HepG2 (cell line): ENCODE results near the gene SIK3. TPM values are rescaled to one million over a fixed set of nuclear protein-coding genes. Genes with fewer than 3 reads are reported as not detected.

Source experiments
- ATRX ChIP-seq: sonication (generic); formaldehyde crosslinking; IDR thresholded peaks from 2 replicates; pipeline ENCODE4 v1.4.0; 2020; ENCODE audit warnings: missing genetic modification reagents, borderline replicate concordance
- HNRNPLL ChIP-seq: fragments of 200-400 bp; formaldehyde crosslinking; IDR thresholded peaks from 2 replicates; pipeline ENCODE4 v1.6.1; 2017; ENCODE audit warnings: mild to moderate bottlenecking, low read depth, low read length; ENCODE audit not compliant: poor library complexity, severe bottlenecking
- KLF16 ChIP-seq, 2 experiments: sonication (generic) in 1 of 2; formaldehyde crosslinking in 1 of 2; IDR thresholded peaks; 2 replicates each; pipeline versions ENCODE4 v1.6.1 to v1.8.0; 2016 to 2023; ENCODE audit warnings: missing genetic modification reagents in 2 of 2, missing compliant biosample characterization in 1 of 2
- LCORL ChIP-seq, 2 experiments: fragments of 450-650 bp in 1 of 2; sonication (generic) in 1 of 2; formaldehyde crosslinking in 1 of 2; IDR thresholded peaks; 2 replicates each; pipeline versions ENCODE4 v1.5.0 to v1.6.1; 2017 to 2020; ENCODE audit warnings: antibody characterized with exemption in 1 of 2, missing genetic modification reagents in 1 of 2
- MIXL1 ChIP-seq: IDR thresholded peaks from 2 replicates; pipeline ENCODE4 v1.6.1; 2016
- PPARG ChIP-seq: conservative IDR thresholded peaks from 2 replicates; pipeline ENCODE4 v1.6.1; 2016; ENCODE audit warnings: missing biosample characterization, missing genetic modification reagents
- PRMT3 ChIP-seq: sonication (generic); formaldehyde crosslinking; IDR thresholded peaks from 2 replicates; pipeline ENCODE4 v1.8.1; 2022; ENCODE audit warnings: low read depth, mild to moderate bottlenecking, moderate library complexity, missing genetic modification reagents, borderline replicate concordance
- SMARCC2 ChIP-seq: fragments of 450-650 bp; IDR thresholded peaks from 2 replicates; pipeline ENCODE4 v1.6.1; 2017; ENCODE audit warnings: antibody characterized with exemption, mild to moderate bottlenecking
- TEAD3 ChIP-seq: optimal IDR thresholded peaks from 2 replicates; pipeline ENCODE3; 2016; ENCODE audit warnings: borderline replicate concordance
- TFDP2 ChIP-seq: sonication (generic); formaldehyde crosslinking; IDR thresholded peaks from 2 replicates; pipeline ENCODE4 v1.4.0; 2020; ENCODE audit warnings: missing genetic modification reagents
- TOPORS ChIP-seq: sonication (generic); formaldehyde crosslinking; IDR thresholded peaks from 2 replicates; pipeline ENCODE4 v1.8.0; 2023; ENCODE audit warnings: mild to moderate bottlenecking, missing genetic modification reagents
- ZBTB26 ChIP-seq: IDR thresholded peaks from 2 replicates; pipeline ENCODE4 v1.6.1; 2016; ENCODE audit warnings: missing compliant biosample characterization, missing genetic modification reagents, borderline replicate concordance
- ZNF335 ChIP-seq: sonication (generic); formaldehyde crosslinking; IDR thresholded peaks from 2 replicates; pipeline ENCODE4 v1.4.0; 2020; ENCODE audit warnings: missing genetic modification reagents
- ZNF691 ChIP-seq: sonication (generic); formaldehyde crosslinking; IDR thresholded peaks from 2 replicates; pipeline ENCODE4 v1.4.0; 2020; ENCODE audit warnings: missing genetic modification reagents, low read depth, mild to moderate bottlenecking, borderline replicate concordance
- ZNF879 ChIP-seq: sonication (generic); formaldehyde crosslinking; IDR thresholded peaks from 2 replicates; pipeline ENCODE4 v1.8.1; 2023; ENCODE audit warnings: missing genetic modification reagents
- polyA plus RNA-seq, 8 experiments: library from polyadenylated mRNA; depleted of rRNA in 3 of 8; stranded (reverse) in 7 of 8; unstranded in 1 of 8; fragments of >200 nt; fragmentation: Illumina TruSeq in 4 of 8; extraction: Trizol in 4 of 8; gene quantifications; 2 replicates each; pipeline versions ENCODE4 v1.2.1 to v1.2.3, GENCODE V29; 2011 to 2016; ENCODE audit warnings: low read depth in 4 of 8, missing spikeins in 1 of 8, mixed read lengths in 1 of 8; ENCODE audit not compliant: insufficient read depth in 1 of 8
- total RNA-seq, 5 experiments: library from RNA; depleted of rRNA; stranded (reverse); fragments of >200 nt; fragmentation: Illumina TruSeq; extraction: Trizol; gene quantifications; 2 replicates each; pipeline ENCODE4 v1.2.3, GENCODE V29; 2016; ENCODE audit warnings: low read depth in 1 of 5
- TF ChIP-seq, protein P1 (sequence below): sonication (generic); formaldehyde crosslinking; IDR thresholded peaks from 2 replicates; pipeline ENCODE4 v1.4.0; 2020; ENCODE audit warnings: mild to moderate bottlenecking, missing genetic modification reagents
- TF ChIP-seq, protein P2 (sequence below): sonication (generic); formaldehyde crosslinking; IDR thresholded peaks from 2 replicates; pipeline ENCODE4 v1.8.0; 2023; ENCODE audit warnings: mild to moderate bottlenecking, missing genetic modification reagents
- TF ChIP-seq, protein P3 (sequence below): IDR thresholded peaks from 2 replicates; pipeline ENCODE4 v1.6.1; 2016; ENCODE audit warnings: low read depth, borderline replicate concordance
- TF ChIP-seq, protein P4 (sequence below): sonication (generic); formaldehyde crosslinking; IDR thresholded peaks from 2 replicates; pipeline ENCODE4 v1.8.0; 2022; ENCODE audit warnings: mild to moderate bottlenecking, missing genetic modification reagents

SIK3 gene
- total and polyA plus RNA-seq, 2 of the 13 experiments (the other 11 are each of a cell fraction or from before 2014, with no cell fraction given), result 5.7 to 9.8 TPM

GRCh38 chr11:116826751-116827431 is 271.3 kb downstream of the SIK3 start (continued):
- TF ChIP-seq ZNF691 (CRISPR knock-in tag) (no peak; the same call in 1 of the 2 replicates), TEAD3 (CRISPR knock-in tag) (peak; percentile 39), ZBTB26 (CRISPR knock-in tag) (peak; percentile 48; the same call in 1 of the 2 replicates), ZNF335 (CRISPR knock-in tag) (peak; percentile 45; the same call in 1 of the 2 replicates), MIXL1 (peak; percentile 96), ATRX (CRISPR knock-in tag) (no peak), TFDP2 (CRISPR knock-in tag) (peak; percentile 57; the same call in 1 of the 2 replicates), PRMT3 (no peak), TOPORS (CRISPR knock-in tag) (peak; percentile 65; the same call in 1 of the 2 replicates), LCORL (IDR thresholded peaks at IDR 0.05) (no peak), LCORL (CRISPR knock-in tag; IDR thresholded peaks at IDR 0.05) (peak; percentile 87), ZNF879 (no peak), KLF16 (CRISPR knock-in tag; IDR thresholded peaks at IDR 0.05) (peak in 1 of 2 experiments; percentile 84; a peak in 2 of 4 replicates), PPARG (CRISPR knock-in tag) (peak; percentile 78), SMARCC2 (no peak), HNRNPLL (no peak)
- TF ChIP-seq, protein P1, sequence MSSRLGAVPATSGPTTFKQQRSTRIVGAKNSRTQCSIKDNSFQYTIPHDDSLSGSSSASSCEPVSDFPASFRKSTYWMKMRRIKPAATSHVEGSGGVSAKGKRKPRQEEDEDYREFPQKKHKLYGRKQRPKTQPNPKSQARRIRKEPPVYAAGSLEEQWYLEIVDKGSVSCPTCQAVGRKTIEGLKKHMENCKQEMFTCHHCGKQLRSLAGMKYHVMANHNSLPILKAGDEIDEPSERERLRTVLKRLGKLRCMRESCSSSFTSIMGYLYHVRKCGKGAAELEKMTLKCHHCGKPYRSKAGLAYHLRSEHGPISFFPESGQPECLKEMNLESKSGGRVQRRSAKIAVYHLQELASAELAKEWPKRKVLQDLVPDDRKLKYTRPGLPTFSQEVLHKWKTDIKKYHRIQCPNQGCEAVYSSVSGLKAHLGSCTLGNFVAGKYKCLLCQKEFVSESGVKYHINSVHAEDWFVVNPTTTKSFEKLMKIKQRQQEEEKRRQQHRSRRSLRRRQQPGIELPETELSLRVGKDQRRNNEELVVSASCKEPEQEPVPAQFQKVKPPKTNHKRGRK, result no peak
- TF ChIP-seq, protein P2, sequence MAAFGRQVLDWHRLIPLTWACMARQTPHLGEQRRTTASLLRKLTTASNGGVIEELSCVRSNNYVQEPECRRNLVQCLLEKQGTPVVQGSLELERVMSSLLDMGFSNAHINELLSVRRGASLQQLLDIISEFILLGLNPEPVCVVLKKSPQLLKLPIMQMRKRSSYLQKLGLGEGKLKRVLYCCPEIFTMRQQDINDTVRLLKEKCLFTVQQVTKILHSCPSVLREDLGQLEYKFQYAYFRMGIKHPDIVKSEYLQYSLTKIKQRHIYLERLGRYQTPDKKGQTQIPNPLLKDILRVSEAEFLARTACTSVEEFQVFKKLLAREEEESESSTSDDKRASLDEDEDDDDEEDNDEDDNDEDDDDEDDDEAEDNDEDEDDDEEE (CRISPR knock-in tag), result no peak
- TF ChIP-seq, protein P3, sequence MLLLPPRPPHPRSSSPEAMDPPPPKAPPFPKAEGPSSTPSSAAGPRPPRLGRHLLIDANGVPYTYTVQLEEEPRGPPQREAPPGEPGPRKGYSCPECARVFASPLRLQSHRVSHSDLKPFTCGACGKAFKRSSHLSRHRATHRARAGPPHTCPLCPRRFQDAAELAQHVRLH (CRISPR knock-in tag), result peak; percentile 93; the same call in 1 of the 2 replicates
- TF ChIP-seq, protein P4, sequence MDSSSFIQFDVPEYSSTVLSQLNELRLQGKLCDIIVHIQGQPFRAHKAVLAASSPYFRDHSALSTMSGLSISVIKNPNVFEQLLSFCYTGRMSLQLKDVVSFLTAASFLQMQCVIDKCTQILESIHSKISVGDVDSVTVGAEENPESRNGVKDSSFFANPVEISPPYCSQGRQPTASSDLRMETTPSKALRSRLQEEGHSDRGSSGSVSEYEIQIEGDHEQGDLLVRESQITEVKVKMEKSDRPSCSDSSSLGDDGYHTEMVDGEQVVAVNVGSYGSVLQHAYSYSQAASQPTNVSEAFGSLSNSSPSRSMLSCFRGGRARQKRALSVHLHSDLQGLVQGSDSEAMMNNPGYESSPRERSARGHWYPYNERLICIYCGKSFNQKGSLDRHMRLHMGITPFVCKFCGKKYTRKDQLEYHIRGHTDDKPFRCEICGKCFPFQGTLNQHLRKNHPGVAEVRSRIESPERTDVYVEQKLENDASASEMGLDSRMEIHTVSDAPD (CRISPR knock-in tag), result peak; percentile 77; the same call in 1 of the 2 replicates
